SU-DHL-6 (cell line): ENCODE data around the gene LTA4H.

ENCODE experiments used
- H2AFZ ChIP-seq: fragments of 200-600 bp; sonication (generic); 2 replicates; pipeline ENCODE4 v1.6.1; 2014; ENCODE audit warnings: low read depth, mild to moderate bottlenecking, moderate library complexity, mixed read lengths, antibody characterized with exemption, low read length; ENCODE audit not compliant: severe bottlenecking
- H3F3A ChIP-seq: fragments of 200-600 bp; shearing (Covaris generic); 2 replicates; pipeline ENCODE4 v1.6.0; 2016; ENCODE audit warnings: antibody characterized with exemption, mild to moderate bottlenecking; ENCODE audit not compliant: insufficient read depth
- H3K27ac ChIP-seq: fragments of 200-600 bp; sonication (generic); 2 replicates; pipeline ENCODE4 v1.5.1; 2016; ENCODE audit warnings: low read depth, mild to moderate bottlenecking, low read length, moderate library complexity, mixed read lengths
- H3K27me3 ChIP-seq: fragments of 200-600 bp; sonication (generic), shearing (Covaris generic); 2 replicates; pipeline ENCODE4 v1.6.0; 2014; ENCODE audit warnings: mild to moderate bottlenecking, low read length
- H3K36me3 ChIP-seq: fragments of 200-600 bp; sonication (generic); 2 replicates; pipeline ENCODE4 v1.6.1; 2014; ENCODE audit warnings: mild to moderate bottlenecking, low read length, mixed read lengths
- H3K4me2 ChIP-seq: fragments of 300-600, 200-600 bp; shearing (Covaris generic), sonication (generic); 2 replicates; pipeline ENCODE4 v1.6.0; 2014; ENCODE audit warnings: low read length, low read depth, mild to moderate bottlenecking; ENCODE audit not compliant: poor library complexity, severe bottlenecking
- H3K4me3 ChIP-seq: fragments of 200-600 bp; sonication (generic); 2 replicates; pipeline ENCODE4 v1.5.1; 2014; ENCODE audit warnings: antibody characterized with exemption, low read length, mild to moderate bottlenecking, mixed read lengths; ENCODE audit not compliant: insufficient read depth, poor library complexity, severe bottlenecking
- H3K79me2 ChIP-seq: fragments of 200-600 bp; sonication (generic); 2 replicates; pipeline ENCODE4 v1.6.1; 2014; ENCODE audit warnings: mild to moderate bottlenecking, low read length, moderate library complexity; ENCODE audit not compliant: insufficient read depth
- H3K9ac ChIP-seq: fragments of 200-600 bp; sonication (generic); 2 replicates; pipeline ENCODE4 v1.7.0; 2014; ENCODE audit warnings: mild to moderate bottlenecking, low read length
- H3K9me2 ChIP-seq: fragments of 200-600 bp; sonication (generic); replicated peaks from 2 replicates; pipeline ENCODE4 v1.6.1; 2014; ENCODE audit warnings: low read length; ENCODE audit not compliant: insufficient read depth
- H3K9me3 ChIP-seq: fragments of 200-600 bp; sonication (generic); 2 replicates; pipeline ENCODE4 v1.6.1; 2014; ENCODE audit warnings: low read length, mixed read lengths; ENCODE audit not compliant: insufficient read depth
- H4K20me1 ChIP-seq: fragments of 200-600 bp; sonication (generic); 2 replicates; pipeline ENCODE4 v1.6.1; 2014; ENCODE audit warnings: low read depth, mild to moderate bottlenecking, antibody characterized with exemption, low read length, moderate library complexity, mixed read lengths
- EZH2phosphoT487 ChIP-seq: fragments of 200-600 bp; sonication (generic), shearing (Covaris generic); conservative IDR thresholded peaks from 2 replicates; pipeline ENCODE4 v1.6.1; 2018; ENCODE audit warnings: mild to moderate bottlenecking, antibody characterized with exemption, low read length, moderate library complexity, mixed read lengths
- TF ChIP-seq, protein P1 (sequence below): fragments of 200-600 bp; sonication (generic); IDR thresholded peaks from one replicate; pipeline ENCODE4 v1.5.1; 2017; ENCODE audit warnings: antibody characterized with exemption, mild to moderate bottlenecking, low read length, moderate library complexity; ENCODE audit not compliant: insufficient read depth, poor library complexity, severe bottlenecking

LTA4H gene

GRCh38 chr12:96033549-96034389 lies 1.6 kb downstream of the LTA4H start:
- Histone ChIP-seq H4K20me1 (0 out of 2 replicates have a peak, but pooled peaks cover 5% of the 10 kb centered on the region), H3K9ac (peak overlapping the region; percentile 84; the same call in 1 of the 2 replicates), H3K36me3 (0 out of 2 replicates have a peak, but pooled peaks cover 3% of the 10 kb centered on the region), H3K9me3 (no peaks in the 10 kb centered on the region), H3K27me3 (no peaks in the 10 kb centered on the region), H3K79me2 (peaks cover 26% of the 10 kb centered on the region), H3K27ac (no peak overlapping the region), H3K4me2 (peak overlapping the region; percentile 95), H3F3A (no peaks in the 10 kb centered on the region), H2AFZ (no peak overlapping the region), H3K4me3 (peak overlapping the region; percentile 89), H3K9me2 (no peaks in the 10 kb centered on the region)
- TF ChIP-seq EZH2phosphoT487 = no peak
- TF ChIP-seq, protein P1, sequence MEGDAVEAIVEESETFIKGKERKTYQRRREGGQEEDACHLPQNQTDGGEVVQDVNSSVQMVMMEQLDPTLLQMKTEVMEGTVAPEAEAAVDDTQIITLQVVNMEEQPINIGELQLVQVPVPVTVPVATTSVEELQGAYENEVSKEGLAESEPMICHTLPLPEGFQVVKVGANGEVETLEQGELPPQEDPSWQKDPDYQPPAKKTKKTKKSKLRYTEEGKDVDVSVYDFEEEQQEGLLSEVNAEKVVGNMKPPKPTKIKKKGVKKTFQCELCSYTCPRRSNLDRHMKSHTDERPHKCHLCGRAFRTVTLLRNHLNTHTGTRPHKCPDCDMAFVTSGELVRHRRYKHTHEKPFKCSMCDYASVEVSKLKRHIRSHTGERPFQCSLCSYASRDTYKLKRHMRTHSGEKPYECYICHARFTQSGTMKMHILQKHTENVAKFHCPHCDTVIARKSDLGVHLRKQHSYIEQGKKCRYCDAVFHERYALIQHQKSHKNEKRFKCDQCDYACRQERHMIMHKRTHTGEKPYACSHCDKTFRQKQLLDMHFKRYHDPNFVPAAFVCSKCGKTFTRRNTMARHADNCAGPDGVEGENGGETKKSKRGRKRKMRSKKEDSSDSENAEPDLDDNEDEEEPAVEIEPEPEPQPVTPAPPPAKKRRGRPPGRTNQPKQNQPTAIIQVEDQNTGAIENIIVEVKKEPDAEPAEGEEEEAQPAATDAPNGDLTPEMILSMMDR = no peak

GRCh38 chr12:96029826-96030225 lies 5.6 kb downstream of the LTA4H start:
- Histone ChIP-seq H3K27ac (no peak overlapping the region), H3F3A (no peaks in the 10 kb centered on the region), H3K79me2 (peaks cover 23% of the 10 kb centered on the region), H3K4me2 (no peak overlapping the region), H3K9me2 (no peaks in the 10 kb centered on the region), H3K9me3 (no peaks in the 10 kb centered on the region), H3K36me3 (peaks cover 15% of the 10 kb centered on the region; the same call in 1 of the 2 replicates), H4K20me1 (0 out of 2 replicates have a peak, but pooled peaks cover 5% of the 10 kb centered on the region), H3K27me3 (no peaks in the 10 kb centered on the region), H3K4me3 (no peak overlapping the region), H2AFZ (no peak overlapping the region), H3K9ac (no peak overlapping the region)
- TF ChIP-seq EZH2phosphoT487 = no peak
- TF ChIP-seq, protein P1 = no peak

- H3K9ac ChIP-seq = no peak overlapping the region
- H3K36me3 ChIP-seq = peaks cover 15% of the 10 kb centered on the region; the same call in 1 of the 2 replicates
- no peaks in the 10 kb centered on the region for H3F3A ChIP-seq
- H3K4me3 ChIP-seq = no peak overlapping the region
- H4K20me1 ChIP-seq = no peaks in the 10 kb centered on the region
- no peak overlapping the region for H3K27ac ChIP-seq
- no peaks in the 10 kb centered on the region for H3K9me3 ChIP-seq
- no peak overlapping the region for H3K4me2 ChIP-seq
- H3K9me2 ChIP-seq = no peaks in the 10 kb centered on the region
- H2AFZ ChIP-seq = no peak overlapping the region
- TF ChIP-seq, protein P1 = no peak
- TF ChIP-seq EZH2phosphoT487 = no peak
- peaks cover 10% of the 10 kb centered on the region for H3K79me2 ChIP-seq
- H3K27me3 ChIP-seq = no peaks in the 10 kb centered on the region
These were observed 6.8 kb downstream of the LTA4H start for GRCh38 chr12:96028538-96028937.
